OCI-LY7 (cell line): Measurements from ENCODE around the gene KSR1. TPM values are rescaled to one million over a fixed set of nuclear protein-coding genes. Genes with fewer than 3 reads are reported as not detected.

Source experiments
- BruUV-seq: library from RNA; stranded (reverse); fragments of 400-500 nt; replicated peaks from 2 replicates; lab custom pipeline; 2021; lab: Mats Ljungman, UMichigan
- CTCF ChIA-PET: fragments of 300-600 bp; sonication (Branson Sonifier 250); formaldehyde crosslinking; loops from one replicate; lab custom pipeline; 2022; ENCODE audit warnings: antibody characterized with exemption; ENCODE audit not compliant: unreplicated experiment; lab: Charles Lee
- POLR2A ChIA-PET: fragments of 300-600 bp; sonication (Branson Sonifier 250); formaldehyde crosslinking; loops from one replicate; lab custom pipeline; 2022; ENCODE audit warnings: antibody characterized with exemption; lab: Charles Lee
- DNase-seq: peaks from one replicate; pipeline ENCODE4 v3.0.0-alpha.2; 2015; ENCODE audit warnings: low spot score
- H2AFZ ChIP-seq: fragments of 200-600 bp; sonication (generic), shearing (Covaris generic); 2 replicates; pipeline ENCODE4 v1.6.1; 2014; ENCODE audit warnings: mild to moderate bottlenecking, antibody characterized with exemption, low read length, moderate library complexity
- H3K27ac ChIP-seq: fragments of 200-600 bp; sonication (generic); 2 replicates; pipeline ENCODE4 v1.5.1; 2014; ENCODE audit warnings: mixed run types, low read depth, mild to moderate bottlenecking, moderate library complexity, low read length, inconsistent platforms; ENCODE audit not compliant: poor library complexity, severe bottlenecking
- H3K36me3 ChIP-seq: fragments of 200-600 bp; sonication (generic); 2 replicates; pipeline ENCODE4 v1.6.1; 2014; ENCODE audit warnings: mild to moderate bottlenecking, antibody characterized with exemption, low read length, moderate library complexity, mixed read lengths; ENCODE audit not compliant: insufficient read depth
- H3K4me1 ChIP-seq: fragments of 200-600 bp; sonication (generic); 2 replicates; pipeline ENCODE4 v1.5.1; 2014; ENCODE audit warnings: mild to moderate bottlenecking, low read length; ENCODE audit not compliant: insufficient read depth, poor library complexity, severe bottlenecking
- H3K4me2 ChIP-seq: fragments of 200-600 bp; sonication (generic); 2 replicates; pipeline ENCODE4 v1.6.1; 2014; ENCODE audit warnings: mild to moderate bottlenecking, low read length
- H3K4me3 ChIP-seq: fragments of 200-600 bp; sonication (generic); 2 replicates; pipeline ENCODE4 v1.5.1; 2014; ENCODE audit warnings: mild to moderate bottlenecking, low read depth, low read length; ENCODE audit not compliant: poor library complexity, severe bottlenecking
- H3K79me2 ChIP-seq: fragments of 200-600 bp; sonication (generic); 2 replicates; pipeline ENCODE4 v1.6.1; 2016; ENCODE audit warnings: low read depth, mild to moderate bottlenecking, low read length, moderate library complexity, mixed read lengths; ENCODE audit not compliant: insufficient read depth
- H3K9me2 ChIP-seq: fragments of 200-600 bp; sonication (generic); 2 replicates; pipeline ENCODE4 v1.6.1; 2016; ENCODE audit warnings: mild to moderate bottlenecking, low read length, mixed read lengths; ENCODE audit not compliant: insufficient read depth
- H3K9me3 ChIP-seq: fragments of 200-600 bp; sonication (generic); 2 replicates; pipeline ENCODE4 v1.6.1; 2014; ENCODE audit warnings: mild to moderate bottlenecking, mixed run types, low read length, mixed read lengths
- H4K20me1 ChIP-seq: fragments of 200-600 bp; sonication (generic); 2 replicates; pipeline ENCODE4 v1.6.1; 2014; ENCODE audit warnings: mild to moderate bottlenecking, antibody characterized with exemption, low read length, moderate library complexity, mixed read lengths; ENCODE audit not compliant: insufficient read depth
- EZH2phosphoT487 ChIP-seq: fragments of 200-600 bp; sonication (generic); IDR thresholded peaks from 2 replicates; pipeline ENCODE4 v1.6.1; 2018; ENCODE audit warnings: low read depth, borderline replicate concordance, mild to moderate bottlenecking, mixed run types, antibody characterized with exemption, low read length, moderate library complexity, mixed read lengths
- intact Hi-C: fragments of 100-400 bp; cut with micrococcal nuclease; formaldehyde crosslinking; loops from one replicate; pipeline ENCODE4 v1.10.0; 2022; ENCODE audit not compliant: unreplicated experiment
- total RNA-seq, 2 experiments: library from RNA; depleted of rRNA in 1 of 2; stranded (reverse); fragments of >200 nt in 1 of 2; shearing (Covaris generic) in 1 of 2; gene quantifications; 2 replicates each; pipeline ENCODE4 v1.2.3, GENCODE V29; 2014 to 2022
- TF ChIP-seq, protein P1 (sequence below): fragments of 200-600 bp; sonication (generic); conservative IDR thresholded peaks from 2 replicates; pipeline ENCODE4 v1.5.1; 2014; ENCODE audit warnings: mild to moderate bottlenecking, antibody characterized with exemption, low read length, moderate library complexity, mixed read lengths

Gene KSR1
- total RNA-seq, 2 experiments from 2014 or later, result 2.2 to 4.1 TPM

DNA sequence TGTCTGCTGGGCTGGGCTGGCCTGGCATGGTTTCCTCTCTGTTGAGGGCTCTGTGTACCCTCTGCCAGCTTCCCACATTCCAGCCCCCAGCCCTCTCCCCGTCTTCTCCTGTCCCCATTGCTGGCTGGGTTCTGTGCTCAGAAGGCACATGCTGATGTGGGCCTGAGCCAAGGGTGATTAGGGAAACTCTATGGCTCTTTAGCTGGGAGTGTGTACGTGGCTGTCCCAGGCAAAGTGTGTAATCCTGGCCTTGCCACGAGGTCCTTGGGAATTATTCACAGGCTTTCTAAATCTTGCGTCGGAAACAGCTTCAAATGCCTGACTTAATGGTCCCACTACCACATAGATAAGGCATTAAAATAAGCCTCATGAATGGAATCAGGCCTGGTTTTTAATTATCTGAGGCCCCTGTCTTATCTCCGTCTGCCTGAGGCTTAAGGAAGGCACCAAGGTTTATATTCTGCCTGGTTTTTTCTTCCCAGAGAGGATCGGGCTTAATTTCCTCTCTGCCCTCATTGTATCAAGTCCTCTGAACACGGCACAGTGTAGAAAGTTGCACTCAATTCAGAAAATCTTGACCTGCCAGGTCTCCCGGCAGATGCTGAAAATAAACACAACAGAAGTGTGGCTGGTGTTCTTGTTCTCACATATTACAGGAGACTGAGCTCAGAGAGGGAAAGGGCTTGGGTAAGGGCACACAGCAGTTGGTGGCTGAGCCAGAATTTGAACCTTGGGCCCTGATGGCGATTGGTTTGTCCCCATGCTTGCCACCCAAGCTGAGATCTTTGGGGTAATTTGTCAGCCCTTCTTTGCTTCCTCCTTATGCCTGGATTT lies 121.9 kb downstream of the KSR1 start:
- intact Hi-C loops, result no loop called here
- no peak overlapping the region for H3K4me3 ChIP-seq
- H4K20me1 ChIP-seq, result no peaks in the 10 kb centered on the region
- no peak overlapping the region for H3K4me2 ChIP-seq
- no peaks in the 10 kb centered on the region for H3K79me2 ChIP-seq
- CTCF ChIA-PET, result interaction anchor here (1.0 kb wide), 1 partner anchor 22 kb away, joined by 4 read pairs; no protein-coding TSS in a partner anchor
- no peak for TF ChIP-seq EZH2phosphoT487
- TF ChIP-seq, protein P1, sequence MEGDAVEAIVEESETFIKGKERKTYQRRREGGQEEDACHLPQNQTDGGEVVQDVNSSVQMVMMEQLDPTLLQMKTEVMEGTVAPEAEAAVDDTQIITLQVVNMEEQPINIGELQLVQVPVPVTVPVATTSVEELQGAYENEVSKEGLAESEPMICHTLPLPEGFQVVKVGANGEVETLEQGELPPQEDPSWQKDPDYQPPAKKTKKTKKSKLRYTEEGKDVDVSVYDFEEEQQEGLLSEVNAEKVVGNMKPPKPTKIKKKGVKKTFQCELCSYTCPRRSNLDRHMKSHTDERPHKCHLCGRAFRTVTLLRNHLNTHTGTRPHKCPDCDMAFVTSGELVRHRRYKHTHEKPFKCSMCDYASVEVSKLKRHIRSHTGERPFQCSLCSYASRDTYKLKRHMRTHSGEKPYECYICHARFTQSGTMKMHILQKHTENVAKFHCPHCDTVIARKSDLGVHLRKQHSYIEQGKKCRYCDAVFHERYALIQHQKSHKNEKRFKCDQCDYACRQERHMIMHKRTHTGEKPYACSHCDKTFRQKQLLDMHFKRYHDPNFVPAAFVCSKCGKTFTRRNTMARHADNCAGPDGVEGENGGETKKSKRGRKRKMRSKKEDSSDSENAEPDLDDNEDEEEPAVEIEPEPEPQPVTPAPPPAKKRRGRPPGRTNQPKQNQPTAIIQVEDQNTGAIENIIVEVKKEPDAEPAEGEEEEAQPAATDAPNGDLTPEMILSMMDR, result no peak
- no peak for DNase-seq
- H3K4me1 ChIP-seq, result no peaks in the 10 kb centered on the region
- BruUV-seq, result no TSS peak
- H3K36me3 ChIP-seq, result no peaks in the 10 kb centered on the region
- no peaks in the 10 kb centered on the region for H3K9me3 ChIP-seq
- H3K9me2 ChIP-seq, result no peaks in the 10 kb centered on the region
- H3K27ac ChIP-seq, result no peak overlapping the region
- no peak overlapping the region for H2AFZ ChIP-seq
- POLR2A ChIA-PET, result no interaction called here

DNA sequence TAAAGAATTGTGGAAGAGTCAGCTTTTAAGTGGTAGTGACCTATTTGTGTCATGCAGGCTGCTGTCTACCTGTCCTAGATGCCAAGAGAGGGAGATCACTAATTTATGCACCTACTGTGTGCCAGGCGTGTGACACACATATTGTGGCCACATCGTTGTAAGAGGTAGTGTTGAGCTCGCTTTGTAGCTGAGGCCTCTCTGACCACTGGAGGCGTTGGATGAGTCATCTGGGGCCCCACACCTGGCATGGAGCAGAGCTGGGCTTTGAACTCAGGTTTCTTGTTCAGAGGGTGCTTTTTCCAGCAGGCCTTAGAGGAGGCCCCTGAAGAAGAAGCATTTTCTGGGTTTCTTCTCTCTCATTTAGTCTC lies 122.5 kb downstream of the KSR1 start:
- no peak overlapping the region for H3K4me2 ChIP-seq
- H3K27ac ChIP-seq, result no peak overlapping the region
- no peaks in the 10 kb centered on the region for H3K36me3 ChIP-seq
- H3K79me2 ChIP-seq, result no peaks in the 10 kb centered on the region
- ChIA-PET CTCF (interaction anchor here (0.6 kb wide), 1 partner anchor 76 kb away, joined by 3 read pairs; no protein-coding TSS in a partner anchor), POLR2A (no interaction called here)
- H2AFZ ChIP-seq, result no peak overlapping the region
- TF ChIP-seq EZH2phosphoT487, result no peak
- TF ChIP-seq, protein P1, result no peak
- H3K4me1 ChIP-seq, result no peaks in the 10 kb centered on the region
- BruUV-seq, result no TSS peak
- no peaks in the 10 kb centered on the region for H4K20me1 ChIP-seq
- no peak for DNase-seq
- no peaks in the 10 kb centered on the region for H3K9me2 ChIP-seq
- intact Hi-C loops, result no loop called here
- no peaks in the 10 kb centered on the region for H3K9me3 ChIP-seq
- H3K4me3 ChIP-seq, result no peak overlapping the region

DNA sequence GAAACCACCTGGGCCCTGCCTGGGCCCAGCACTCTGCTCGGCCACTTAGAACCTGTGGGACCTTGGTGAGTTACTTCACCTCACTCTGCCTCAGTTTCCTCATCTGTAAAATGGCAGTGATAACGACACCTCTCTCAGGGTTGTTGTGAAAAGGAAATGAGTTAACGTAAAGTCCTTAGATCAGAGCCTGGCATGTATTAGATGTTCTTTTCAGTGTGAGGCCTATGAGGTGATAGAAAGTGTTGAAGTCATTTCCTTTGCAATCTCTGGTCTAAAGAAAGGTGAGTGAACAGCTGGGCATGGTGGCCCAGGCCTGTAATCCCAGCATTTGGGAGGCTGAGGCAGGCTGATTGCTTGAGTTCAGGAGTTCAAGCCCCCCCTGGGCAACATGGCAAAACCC lies 123.1 kb downstream of the KSR1 start:
- DNase-seq, result no peak
- H4K20me1 ChIP-seq, result no peaks in the 10 kb centered on the region
- no peaks in the 10 kb centered on the region for H3K9me3 ChIP-seq
- no peaks in the 10 kb centered on the region for H3K4me1 ChIP-seq
- H2AFZ ChIP-seq, result no peak overlapping the region
- no peaks in the 10 kb centered on the region for H3K79me2 ChIP-seq
- ChIA-PET POLR2A (no interaction called here), CTCF (interaction anchor here (0.6 kb wide), 1 partner anchor 75 kb away, joined by 3 read pairs; no protein-coding TSS in a partner anchor)
- H3K4me2 ChIP-seq, result no peak overlapping the region
- TF ChIP-seq, protein P1, result no peak
- TF ChIP-seq EZH2phosphoT487, result no peak
- no peak overlapping the region for H3K4me3 ChIP-seq
- no TSS peak for BruUV-seq
- no peak overlapping the region for H3K27ac ChIP-seq
- intact Hi-C loops, result no loop called here
- H3K9me2 ChIP-seq, result no peaks in the 10 kb centered on the region
- no peaks in the 10 kb centered on the region for H3K36me3 ChIP-seq
